ENCODE results near the gene SPTLC1.
"Not testable (repeated sequence)": the region's sequence is repeated elsewhere in the genome, so short reads cannot be mapped to it uniquely, and the experiment has no call there.

The SPTLC1 gene

GRCh38 chr9:92140754-92141143, 25.5 kb upstream of the SPTLC1 start:
- no peak for DNase-seq (ENCODE audit: low read depth)

GRCh38 chr9:92140074-92140753, 25.0 kb upstream of the SPTLC1 start:
- peak; percentile 61 for DNase-seq (ENCODE audit: low read depth)

GRCh38 chr9:92138960-92139540, 23.8 kb upstream of the SPTLC1 start:
- peak; percentile 53 for DNase-seq (ENCODE audit: low read depth)

GRCh38 chr9:92138157-92138959, 23.1 kb upstream of the SPTLC1 start:
- peak; percentile 40 for DNase-seq (ENCODE audit: low read depth)

GRCh38 chr9:92136184-92136858, 21.1 kb upstream of the SPTLC1 start:
- DNase-seq (ENCODE audit: low read depth) = no peak

- no peak for DNase-seq (ENCODE audit: low read depth)
Observed at GRCh38 chr9:92135576-92135975, 20.4 kb upstream of the SPTLC1 start.

- DNase-seq (ENCODE audit: low read depth) = peak; percentile 76
Observed at GRCh38 chr9:92133949-92134604, 18.9 kb upstream of the SPTLC1 start.

GRCh38 chr9:92132913-92133312, 17.7 kb upstream of the SPTLC1 start:
- DNase-seq (ENCODE audit: low read depth) = not testable (repeated sequence)

GRCh38 chr9:92132501-92132900, 17.3 kb upstream of the SPTLC1 start:
- DNase-seq (ENCODE audit: low read depth) = no peak

- no peak for DNase-seq (ENCODE audit: low read depth)
Observed at GRCh38 chr9:92122800-92123199, 7.6 kb upstream of the SPTLC1 start.

- DNase-seq (ENCODE audit: low read depth) = no peak
Observed at GRCh38 chr9:92122061-92122460, 6.8 kb upstream of the SPTLC1 start.

- no peak for DNase-seq (ENCODE audit: low read depth)
Observed at GRCh38 chr9:92121265-92121664, 6.1 kb upstream of the SPTLC1 start.

- DNase-seq (ENCODE audit: low read depth) = no peak
Observed at GRCh38 chr9:92120138-92120537, 4.9 kb upstream of the SPTLC1 start.

- no peak for DNase-seq (ENCODE audit: low read depth)
Observed at GRCh38 chr9:92119586-92119985, 4.4 kb upstream of the SPTLC1 start.

GRCh38 chr9:92108122-92108521, 7.1 kb downstream of the SPTLC1 start:
- DNase-seq (ENCODE audit: low read depth) = no peak

GRCh38 chr9:92105446-92106225, 9.6 kb downstream of the SPTLC1 start:
- DNase-seq (ENCODE audit: low read depth) = not testable (repeated sequence)

- DNase-seq (ENCODE audit: low read depth) = not testable (repeated sequence)
Observed at GRCh38 chr9:92103601-92104000, 11.6 kb downstream of the SPTLC1 start.

GRCh38 chr9:92100237-92100911, 14.8 kb downstream of the SPTLC1 start:
- DNase-seq (ENCODE audit: low read depth) = peak; percentile 85

- DNase-seq (ENCODE audit: low read depth) = no peak
Observed at GRCh38 chr9:92098638-92099037, 16.6 kb downstream of the SPTLC1 start.

GRCh38 chr9:92097997-92098482, 17.2 kb downstream of the SPTLC1 start:
- peak; percentile 95 for DNase-seq (ENCODE audit: low read depth)
